HG02763 (cell line): Measurements from ENCODE around the gene TMPRSS15.

Experiments used
- ATAC-seq: cut with Tn5 transposase; IDR thresholded peaks from one replicate; pipeline ENCODE4 v1.9.1; 2021; ENCODE audit warnings: mild to moderate bottlenecking, moderate library complexity; ENCODE audit not compliant: unreplicated experiment

Gene TMPRSS15

DNA sequence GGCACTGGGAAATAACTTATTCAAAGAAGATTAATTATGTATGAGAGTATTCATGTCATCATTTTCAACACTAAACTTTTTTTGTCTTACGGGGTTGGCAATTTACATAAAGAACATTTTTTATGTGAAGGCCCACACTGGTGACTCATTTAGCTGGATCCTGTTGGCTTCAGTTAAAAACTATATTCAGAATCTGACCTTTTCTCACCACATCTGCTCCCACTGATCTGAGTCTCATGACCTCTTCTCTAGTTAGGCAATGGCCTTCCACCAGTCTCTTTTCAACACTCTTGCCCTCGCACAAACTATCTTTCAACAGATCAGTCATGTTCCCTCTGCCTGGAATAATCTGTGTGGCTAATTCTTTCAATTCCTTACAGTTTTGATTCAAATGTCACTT lies 53.4 kb downstream of the TMPRSS15 start:
- ATAC-seq: no peak

DNA sequence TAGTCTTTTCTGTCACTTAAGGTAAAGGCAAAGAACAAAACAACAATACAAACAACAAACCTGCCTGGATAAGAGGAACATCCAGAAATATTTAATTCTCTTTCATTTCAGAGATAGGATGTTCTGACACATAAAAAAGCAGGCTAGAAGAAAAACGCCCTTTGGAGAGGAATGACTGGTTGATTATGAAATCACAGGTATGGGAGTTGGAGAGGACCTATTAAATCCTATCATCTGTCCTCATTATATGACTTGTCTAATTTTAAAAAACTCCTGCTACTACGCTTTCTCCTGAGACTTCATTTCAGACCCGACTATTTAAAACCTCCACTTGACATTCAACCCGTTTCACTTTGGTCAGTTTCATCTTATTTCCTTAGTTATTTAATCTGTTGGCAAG lies 54.1 kb downstream of the TMPRSS15 start:
- no peak for ATAC-seq

DNA sequence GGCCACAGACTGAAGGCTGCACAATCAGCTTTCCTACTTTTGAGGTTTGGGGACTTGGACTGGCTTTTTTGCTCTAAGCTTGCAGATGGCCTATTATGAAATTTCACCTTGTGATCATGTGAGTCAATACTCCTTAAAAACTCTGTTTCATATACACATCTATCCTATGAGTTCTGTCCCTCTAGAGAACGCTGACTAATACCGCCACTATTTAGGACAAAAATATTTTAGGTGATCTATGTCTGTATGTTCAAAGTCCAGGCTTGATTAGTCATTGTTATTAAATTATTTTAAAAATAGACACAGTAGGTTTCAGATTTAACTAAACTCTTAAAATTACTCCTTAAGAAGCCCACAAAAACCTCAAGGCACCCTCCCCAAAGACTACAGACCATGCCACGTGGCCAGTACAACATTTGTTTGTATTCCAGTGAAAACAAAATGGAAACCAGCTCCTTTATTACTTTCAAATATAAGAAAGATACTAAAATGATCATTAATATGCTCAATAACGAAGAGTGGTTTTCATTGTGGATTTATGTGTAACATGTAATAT lies 63.1 kb downstream of the TMPRSS15 start:
- ATAC-seq: no peak

DNA sequence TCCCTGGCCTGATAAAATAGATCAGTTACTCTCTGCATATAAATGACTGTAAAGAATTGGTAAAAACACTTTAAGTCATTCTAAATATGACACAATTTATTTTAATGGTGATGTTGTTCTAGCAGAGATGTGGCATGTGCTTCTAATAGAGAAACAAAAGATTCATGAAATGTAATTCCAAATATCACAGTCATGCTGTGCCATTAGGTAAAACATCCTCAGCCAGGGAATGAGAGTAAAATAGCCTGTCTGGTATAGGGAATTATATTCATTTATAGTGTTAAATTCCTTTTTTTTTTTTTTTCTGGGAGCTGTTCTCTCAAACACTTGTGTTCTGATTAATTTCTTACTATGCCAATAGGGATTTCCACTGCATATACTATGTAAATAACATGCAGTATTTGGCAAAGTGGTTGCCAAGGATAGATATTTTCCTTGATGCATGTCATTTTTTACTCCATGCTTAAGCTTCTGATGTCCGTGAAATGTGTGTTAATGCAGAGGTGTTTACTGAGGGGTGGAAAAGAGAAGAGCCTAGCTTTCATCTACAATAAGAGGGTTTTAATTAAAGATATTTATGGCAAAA lies 67.8 kb downstream of the TMPRSS15 start:
- ATAC-seq: no peak

DNA sequence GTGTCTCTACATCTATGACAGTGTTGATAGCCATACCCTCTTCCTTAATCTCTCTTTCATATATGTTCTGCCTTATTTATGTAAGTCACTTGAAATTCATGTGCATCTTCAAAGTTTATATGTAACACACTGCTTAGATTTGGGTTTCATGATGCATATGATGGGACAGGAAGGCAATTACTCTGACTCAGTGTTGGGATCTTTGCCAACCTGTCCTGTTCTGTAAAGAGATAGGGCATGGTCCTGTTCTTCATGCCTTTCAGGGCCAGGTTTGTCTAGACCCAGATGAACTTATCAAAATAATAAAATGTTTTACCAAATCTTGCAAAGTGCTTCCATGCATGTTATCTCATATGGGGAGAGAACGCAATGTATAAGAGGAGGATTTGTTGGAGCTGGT lies 69.5 kb downstream of the TMPRSS15 start:
- ATAC-seq: no peak

DNA sequence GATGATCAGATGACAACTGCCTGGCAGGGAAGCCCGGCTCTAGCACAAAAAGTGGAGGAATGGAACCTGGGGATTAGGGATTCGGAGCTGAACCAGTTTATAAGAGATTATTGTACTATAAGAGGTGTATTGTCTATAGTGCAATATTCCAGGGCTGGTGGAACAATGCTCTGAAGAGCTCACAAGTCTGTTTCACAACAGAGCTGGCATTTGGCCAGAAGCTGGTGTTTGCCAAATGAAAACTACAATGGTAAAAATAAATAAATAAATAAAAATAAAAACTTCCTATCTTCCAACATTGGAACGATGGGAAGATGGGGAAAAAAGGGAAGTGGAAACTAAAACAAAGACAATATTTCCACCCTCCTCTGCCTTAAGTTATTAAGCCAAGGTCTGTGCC lies 85.4 kb downstream of the TMPRSS15 start:
- ATAC-seq: no peak

DNA sequence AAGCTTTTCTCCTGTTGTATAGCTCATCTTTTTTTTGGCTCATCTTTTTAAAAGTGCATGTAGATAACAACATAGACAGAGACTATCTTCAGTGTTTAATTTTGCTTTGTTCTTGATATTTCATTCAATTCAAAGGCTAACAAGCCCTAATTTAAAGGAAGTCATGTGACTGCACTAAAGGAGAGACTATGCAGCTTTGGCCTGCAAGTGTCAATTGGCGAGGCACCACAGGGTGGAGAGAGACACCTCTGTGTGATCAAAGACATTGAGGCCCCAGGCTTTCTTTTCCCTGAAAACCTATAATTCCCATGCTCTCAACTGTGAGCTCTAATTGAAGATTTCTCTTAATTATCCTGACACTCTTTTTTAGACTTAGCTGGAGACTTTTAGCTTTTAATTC lies 105.4 kb downstream of the TMPRSS15 start:
- no peak for ATAC-seq

DNA sequence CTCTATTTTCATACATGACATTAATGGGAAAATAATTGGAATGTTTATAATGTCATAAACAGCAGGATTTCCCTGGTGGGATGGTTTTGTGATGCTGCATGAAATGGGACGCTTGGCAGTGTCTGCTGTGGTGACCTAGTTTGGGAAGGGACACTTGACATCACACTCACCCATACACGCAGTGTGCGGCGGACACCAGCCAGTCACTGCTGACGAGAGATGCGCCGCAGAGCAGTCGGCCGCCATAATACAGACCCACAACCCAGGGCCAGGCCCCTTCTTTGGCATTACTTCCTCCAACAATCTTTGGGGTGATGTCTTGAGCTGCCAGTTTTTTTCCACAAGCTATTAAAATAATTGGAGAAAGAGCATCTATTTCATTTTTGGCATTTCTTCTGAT lies 109.5 kb downstream of the TMPRSS15 start:
- no peak for ATAC-seq

DNA sequence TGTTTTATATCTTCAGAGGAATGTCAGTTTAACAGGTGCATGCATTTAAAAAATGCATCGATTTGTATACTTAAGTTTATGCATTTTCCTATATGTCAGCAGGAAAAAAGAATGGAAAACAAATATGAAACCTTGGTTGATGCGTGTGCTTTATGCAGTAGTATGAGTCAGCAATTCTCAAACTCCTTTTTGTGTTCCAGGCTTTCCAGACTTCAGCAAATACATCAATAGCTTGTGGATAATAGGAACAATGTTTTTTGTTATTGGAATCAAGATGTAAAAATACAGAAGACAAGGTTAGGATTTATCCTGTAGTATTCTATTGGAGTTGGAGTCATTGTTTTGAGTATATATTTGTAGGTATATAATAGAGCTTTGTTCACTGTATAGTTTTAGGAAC lies 113.7 kb downstream of the TMPRSS15 start:
- ATAC-seq: no peak

DNA sequence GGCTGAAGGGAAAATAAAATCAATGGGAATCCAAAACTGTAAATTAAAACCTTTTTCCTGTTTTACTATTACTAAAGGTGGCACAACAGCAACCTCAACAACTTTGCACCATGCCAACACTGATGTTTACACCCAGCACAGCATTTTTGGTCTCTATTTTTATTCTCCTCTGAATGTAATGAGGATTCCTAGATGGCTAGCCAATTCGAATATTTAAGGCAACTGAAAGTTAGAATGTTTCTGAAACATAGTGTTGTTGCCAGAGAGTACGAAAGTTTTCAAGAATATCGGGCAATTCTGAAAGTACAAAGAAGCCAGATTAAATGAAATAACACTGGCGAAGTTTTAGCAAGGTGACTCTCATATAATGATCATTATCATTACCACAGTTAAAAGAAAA lies 118.2 kb downstream of the TMPRSS15 start:
- no peak for ATAC-seq

DNA sequence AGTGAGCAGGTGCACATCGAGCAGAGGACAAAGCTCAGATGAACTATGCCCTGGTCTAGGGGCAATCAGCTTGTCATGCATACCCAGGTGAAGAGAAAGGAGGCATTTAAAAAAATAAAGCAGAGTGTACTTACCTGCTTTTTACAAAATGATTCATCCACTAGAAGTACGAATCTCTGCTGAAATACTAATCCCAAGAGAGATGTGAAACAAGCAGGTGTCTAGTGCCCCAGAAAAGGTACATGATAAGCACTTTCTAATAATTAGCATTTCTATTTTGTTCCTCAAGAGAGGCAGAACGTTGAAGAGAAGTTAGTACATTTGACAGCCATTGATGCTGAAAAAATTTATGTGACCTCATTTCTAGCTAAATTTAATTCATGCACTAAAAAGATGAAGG lies 127.8 kb downstream of the TMPRSS15 start:
- no peak for ATAC-seq

DNA sequence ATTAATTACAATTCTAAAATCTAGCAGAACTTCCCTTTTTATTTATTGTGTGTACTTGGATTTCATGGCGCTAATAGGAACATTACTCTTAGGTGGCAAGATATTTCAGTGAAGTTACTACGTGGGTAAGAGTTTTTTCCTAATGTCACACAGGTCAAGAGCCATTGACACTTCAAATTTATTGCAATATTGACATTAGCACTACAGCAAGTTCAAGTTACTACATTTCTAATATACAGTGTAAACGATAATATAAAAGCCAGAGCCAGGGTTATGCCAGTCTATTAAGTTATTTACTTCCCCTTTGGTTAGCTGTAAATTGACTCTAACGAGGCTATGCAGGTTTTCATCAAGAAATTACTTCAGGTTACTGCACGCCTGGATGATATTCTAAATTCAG lies 129.2 kb downstream of the TMPRSS15 start:
- ATAC-seq: no peak

DNA sequence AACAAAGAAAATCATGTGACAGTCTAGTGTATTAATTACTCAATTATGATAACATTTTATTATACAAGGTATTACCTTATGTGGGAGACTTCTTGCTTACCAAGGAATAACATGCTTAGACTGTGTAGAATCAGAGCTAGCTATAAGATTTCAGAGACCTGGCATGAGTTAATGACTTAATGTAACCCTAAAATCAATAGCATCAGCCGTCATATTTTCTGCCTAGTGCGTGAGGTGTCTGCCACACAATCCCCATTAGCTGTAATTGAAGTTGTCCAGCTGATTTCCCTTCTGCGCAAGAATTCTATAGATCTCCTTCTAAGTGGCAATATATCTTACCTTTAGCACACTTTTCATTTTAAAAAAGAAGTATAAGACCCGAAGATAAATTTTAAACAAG lies 130.2 kb downstream of the TMPRSS15 start:
- no peak for ATAC-seq

DNA sequence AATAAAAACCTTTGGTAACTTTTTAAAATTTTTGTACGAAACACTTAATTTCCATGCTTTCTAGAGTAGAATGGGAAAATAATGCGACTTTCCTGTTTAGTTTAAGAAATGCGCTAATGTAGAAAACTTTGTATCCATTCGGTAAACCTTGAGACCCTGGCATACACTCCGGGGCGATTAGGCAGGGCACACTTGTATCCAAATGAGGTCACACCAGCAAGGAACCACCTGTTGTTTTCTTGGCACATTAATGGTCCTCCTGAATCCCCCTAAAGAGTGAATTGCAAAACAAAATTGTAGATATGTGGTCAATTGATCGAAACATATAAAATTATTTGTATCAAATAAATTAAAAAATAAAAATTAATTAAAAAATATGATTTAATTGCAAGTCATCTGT lies 133.7 kb downstream of the TMPRSS15 start:
- no peak for ATAC-seq

DNA sequence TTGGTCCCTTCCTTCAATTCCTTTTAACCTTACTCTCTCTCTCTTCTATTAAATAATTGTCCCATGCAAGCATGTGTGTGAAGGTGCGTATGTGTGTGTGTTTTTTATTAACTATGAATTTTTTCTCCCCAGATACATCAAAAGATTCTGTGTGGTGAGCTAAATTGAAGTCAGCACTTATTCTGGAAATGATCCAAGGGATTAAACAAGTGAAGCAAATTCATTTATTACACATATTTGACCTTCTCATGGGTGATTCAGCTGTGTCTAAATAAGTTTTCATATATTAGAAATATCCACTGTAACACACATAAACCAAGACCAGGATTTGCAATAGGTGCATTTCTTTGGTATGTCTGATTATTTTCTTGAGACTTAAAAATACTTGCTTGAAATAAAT lies 134.7 kb downstream of the TMPRSS15 start:
- no peak for ATAC-seq

DNA sequence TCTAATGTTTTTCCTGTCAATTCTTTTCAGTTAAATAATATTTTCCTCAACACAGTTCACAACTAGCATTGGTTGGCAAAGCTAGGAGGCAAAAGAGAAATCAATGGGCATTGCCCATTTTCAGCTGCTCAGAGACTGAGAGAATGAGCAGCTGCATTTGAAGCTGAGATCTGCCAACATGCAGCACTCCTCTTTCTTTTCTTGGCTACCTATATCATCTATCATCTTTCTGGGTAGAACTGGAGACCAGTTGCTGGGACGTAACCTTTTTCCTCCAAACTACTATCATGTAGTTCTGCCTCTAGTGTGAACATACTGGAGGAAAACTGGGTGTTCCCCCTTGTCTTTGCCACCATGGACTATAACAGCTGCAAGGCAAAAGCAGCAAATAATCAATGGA lies 136.1 kb downstream of the TMPRSS15 start:
- ATAC-seq: no peak

DNA sequence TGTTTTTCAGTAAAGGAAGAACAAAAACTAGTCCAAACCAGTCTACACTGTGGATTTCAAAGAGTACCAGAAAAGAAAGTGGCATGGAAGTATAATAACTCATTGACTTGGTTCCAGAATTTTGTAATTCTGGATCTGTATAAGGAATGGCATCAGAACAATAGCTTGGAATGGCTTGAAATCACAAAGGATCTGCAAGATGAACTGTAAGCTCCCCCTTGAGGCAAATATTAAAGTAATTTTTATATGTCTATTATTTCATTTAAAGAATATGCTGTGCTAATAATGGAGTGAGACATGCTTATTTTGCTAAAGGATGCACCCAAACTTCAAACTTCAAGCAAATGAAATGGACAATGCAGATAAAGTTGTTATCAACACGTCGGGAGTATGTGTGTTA lies 137.6 kb downstream of the TMPRSS15 start:
- ATAC-seq: no peak

DNA sequence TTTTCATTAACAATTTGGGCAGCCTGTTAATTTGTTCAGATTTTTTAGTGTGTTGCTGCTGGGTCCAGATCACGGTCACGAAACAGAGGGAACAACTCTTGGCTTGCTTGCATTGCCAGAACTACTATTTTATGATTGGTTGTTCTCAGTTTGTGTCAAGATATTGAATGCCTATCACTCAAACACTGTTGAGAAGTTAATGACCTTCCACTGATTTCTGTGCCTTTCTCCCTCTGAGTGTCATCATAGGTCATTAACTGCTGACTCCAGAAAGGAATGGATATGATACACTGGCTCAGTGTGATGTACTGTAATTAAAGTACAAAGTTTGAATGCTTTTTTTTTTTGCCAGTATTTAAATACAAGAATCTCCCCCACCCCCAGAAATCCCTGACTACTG lies 149.8 kb downstream of the TMPRSS15 start:
- no peak for ATAC-seq

DNA sequence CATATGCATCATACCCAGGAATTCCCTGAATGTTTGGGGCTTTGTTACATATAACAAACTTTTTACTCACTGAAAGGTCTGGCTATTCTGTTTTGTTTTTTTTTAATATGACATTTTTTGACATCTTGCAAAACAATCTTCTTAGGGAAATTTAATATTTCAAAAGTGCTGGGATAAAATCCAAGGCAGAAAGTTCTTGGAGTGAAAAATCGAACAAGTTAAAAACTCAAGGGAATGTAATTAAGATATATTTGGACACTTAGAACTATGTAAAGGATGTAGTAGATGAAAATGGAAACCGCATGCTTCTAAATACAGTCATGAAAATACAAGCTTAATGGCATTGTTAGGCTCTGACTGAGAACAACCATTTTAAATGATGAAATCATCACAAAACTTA lies 150.4 kb downstream of the TMPRSS15 start:
- no peak for ATAC-seq

DNA sequence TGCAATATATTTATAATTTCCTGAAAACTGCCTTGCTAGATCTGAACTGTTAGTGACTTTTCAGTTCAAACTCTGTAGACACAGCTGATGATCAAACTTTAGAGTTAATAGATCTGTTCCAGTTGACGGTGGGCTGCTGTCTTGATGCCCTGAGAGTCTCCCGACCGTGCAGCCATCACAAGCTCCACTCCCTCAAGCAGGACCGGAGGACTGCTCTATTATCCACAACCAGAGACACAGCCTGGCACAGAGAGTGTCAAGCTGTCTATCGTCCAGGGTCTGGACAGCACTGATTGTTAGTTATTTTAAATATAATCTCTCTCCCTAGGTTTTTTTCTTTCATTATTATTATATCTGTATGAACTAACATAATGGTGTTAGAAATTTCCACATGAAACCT lies 150.9 kb downstream of the TMPRSS15 start:
- no peak for ATAC-seq

DNA sequence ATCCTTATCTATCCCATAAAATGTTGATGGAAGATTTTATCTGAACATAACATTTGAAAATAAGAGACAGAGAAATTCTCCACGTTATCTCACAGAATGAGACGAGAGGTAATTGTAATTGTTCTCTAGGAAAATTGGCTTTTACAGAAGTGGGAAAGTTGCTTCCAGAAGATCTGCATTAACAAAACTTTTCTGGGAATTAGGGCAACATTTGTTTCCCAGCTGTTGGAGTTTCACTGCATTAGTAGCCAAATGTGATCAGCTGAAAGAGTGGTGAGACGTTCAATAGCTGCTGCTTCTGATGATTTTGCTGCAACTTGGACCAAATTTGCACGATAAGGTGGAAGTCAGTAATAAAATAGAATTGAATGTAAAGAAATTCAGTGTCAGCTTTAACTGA lies 151.3 kb downstream of the TMPRSS15 start:
- no peak for ATAC-seq

DNA sequence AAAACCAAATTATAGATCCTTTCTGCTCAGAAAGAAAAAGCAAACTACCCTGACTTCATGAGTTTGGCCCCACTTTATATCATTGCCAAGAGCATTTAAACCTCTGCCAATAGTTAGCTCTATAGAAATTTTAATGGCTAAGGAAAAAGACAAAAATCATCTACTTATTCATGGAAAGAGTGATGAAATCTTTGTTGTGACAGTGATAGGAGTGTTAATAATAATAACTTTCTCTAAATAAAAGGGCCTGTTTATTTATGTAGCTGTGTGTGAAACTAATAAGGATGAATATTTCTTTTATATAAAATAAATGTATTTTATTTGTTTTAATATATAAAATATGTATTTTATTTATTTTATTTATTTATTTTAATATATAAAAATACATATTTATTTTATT lies 152.5 kb downstream of the TMPRSS15 start:
- ATAC-seq: no peak

DNA sequence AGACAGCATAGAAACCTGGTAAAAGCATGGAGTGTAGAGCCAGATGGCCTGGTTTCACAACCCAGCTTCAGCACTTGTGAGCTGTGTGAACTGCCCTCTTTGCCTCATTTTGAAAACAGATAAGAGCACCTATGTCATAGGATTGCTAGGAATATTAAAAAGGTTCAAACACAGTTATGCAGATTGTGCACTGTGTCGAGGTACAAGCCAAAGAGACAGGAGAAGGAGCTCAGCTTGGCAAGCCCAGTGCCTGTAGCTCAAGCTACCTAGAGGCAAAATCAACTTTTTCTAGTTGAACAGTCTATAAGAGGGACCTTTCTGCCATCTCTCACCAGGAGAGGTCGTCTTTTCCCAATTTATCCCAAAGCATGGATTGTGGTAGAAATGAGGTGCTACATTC lies 153.9 kb downstream of the TMPRSS15 start:
- ATAC-seq: no peak
